Chondrocyte (in vitro differentiated cells): Measurements from ENCODE around the gene PFAS. TPM values are rescaled to one million over a fixed set of nuclear protein-coding genes. Genes with fewer than 3 reads are reported as not detected.
"Not testable (repeated sequence)": the region's sequence is repeated elsewhere in the genome, so short reads cannot be mapped to it uniquely, and the experiment has no call there.

ENCODE experiments used
- DNase-seq: peaks from one replicate; pipeline ENCODE4 v3.0.0; 2021; ENCODE audit warnings: mixed read lengths, low spot score
- H3K27ac Mint-ChIP-seq: one replicate; pipeline ENCODE4 v1.8.0; 2021; ENCODE audit warnings: mild to moderate bottlenecking, moderate library complexity, mixed read lengths; ENCODE audit not compliant: unreplicated experiment
- H3K27me3 Mint-ChIP-seq: 2 replicates; pipeline ENCODE4 v1.8.0; 2021; ENCODE audit warnings: low read depth, mixed read lengths
- H3K36me3 Mint-ChIP-seq: 2 replicates; pipeline ENCODE4 v1.8.0; 2021; ENCODE audit warnings: low read depth, mixed read lengths
- H3K4me1 Mint-ChIP-seq: 2 replicates; pipeline ENCODE4 v1.8.0; 2021; ENCODE audit warnings: low read depth, mild to moderate bottlenecking, mixed read lengths
- H3K4me3 Mint-ChIP-seq: one replicate; pipeline ENCODE4 v1.8.0; 2021; ENCODE audit warnings: mild to moderate bottlenecking, moderate library complexity, mixed read lengths; ENCODE audit not compliant: unreplicated experiment
- H3K9me3 Mint-ChIP-seq: 2 replicates; pipeline ENCODE4 v1.8.0; 2021; ENCODE audit warnings: low read depth, mixed read lengths
- total RNA-seq: library from RNA; stranded (reverse); gene quantifications from 3 replicates; pipeline ENCODE4 v1.2.1, GENCODE V29; 2021
- TF ChIP-seq, protein P1 (sequence below): fragments of 200-600 bp; sonication (generic); IDR thresholded peaks from 2 replicates; pipeline ENCODE4 v1.5.0; 2021; ENCODE audit warnings: antibody characterized with exemption, mild to moderate bottlenecking, moderate library complexity

Gene PFAS
- total RNA-seq, 1 donor from 2014 or later = 32.7 TPM

DNA sequence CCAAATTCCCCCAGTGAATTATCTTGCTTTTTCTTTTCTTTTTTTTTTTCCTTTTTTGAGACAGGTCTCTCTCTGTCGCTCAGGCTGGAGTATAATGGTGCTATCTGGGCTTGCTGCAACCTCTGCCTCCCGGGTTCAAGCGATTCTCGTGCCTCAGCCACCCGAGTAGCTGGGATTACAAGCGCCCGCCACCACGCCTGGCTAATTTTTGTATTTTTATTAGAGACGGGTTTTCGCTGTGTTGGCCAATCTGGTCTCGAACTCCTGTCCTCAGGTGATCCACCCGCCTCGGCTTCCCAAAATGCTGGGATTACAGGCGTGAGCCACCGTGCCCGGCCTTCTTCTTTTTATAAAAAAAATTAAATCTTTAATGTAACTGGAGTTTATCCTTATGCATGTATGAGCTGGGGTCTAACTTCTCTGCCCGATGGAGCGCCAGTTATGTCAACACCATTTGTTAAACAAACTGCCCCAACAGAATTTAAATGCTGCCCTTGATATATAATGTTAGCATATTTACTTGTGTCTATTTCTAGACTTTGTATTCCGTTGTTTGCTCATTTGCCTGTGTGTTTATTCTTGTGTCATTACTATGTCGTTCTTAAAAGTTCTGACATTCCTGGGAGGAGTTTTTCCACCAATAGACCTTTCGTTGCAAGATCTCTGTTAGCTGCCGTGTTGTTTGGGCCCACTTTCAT, 38.2 kb upstream of the PFAS start:
- Mint-ChIP-seq H3K36me3 (no peaks in the 10 kb centered on the region), H3K9me3 (no peaks in the 10 kb centered on the region), H3K4me3 (peak overlapping the region; percentile 93), H3K27me3 (no peaks in the 10 kb centered on the region), H3K27ac (peak overlapping the region; percentile 98), H3K4me1 (peaks cover 19% of the 10 kb centered on the region)
- no peak for DNase-seq
- TF ChIP-seq, protein P1, sequence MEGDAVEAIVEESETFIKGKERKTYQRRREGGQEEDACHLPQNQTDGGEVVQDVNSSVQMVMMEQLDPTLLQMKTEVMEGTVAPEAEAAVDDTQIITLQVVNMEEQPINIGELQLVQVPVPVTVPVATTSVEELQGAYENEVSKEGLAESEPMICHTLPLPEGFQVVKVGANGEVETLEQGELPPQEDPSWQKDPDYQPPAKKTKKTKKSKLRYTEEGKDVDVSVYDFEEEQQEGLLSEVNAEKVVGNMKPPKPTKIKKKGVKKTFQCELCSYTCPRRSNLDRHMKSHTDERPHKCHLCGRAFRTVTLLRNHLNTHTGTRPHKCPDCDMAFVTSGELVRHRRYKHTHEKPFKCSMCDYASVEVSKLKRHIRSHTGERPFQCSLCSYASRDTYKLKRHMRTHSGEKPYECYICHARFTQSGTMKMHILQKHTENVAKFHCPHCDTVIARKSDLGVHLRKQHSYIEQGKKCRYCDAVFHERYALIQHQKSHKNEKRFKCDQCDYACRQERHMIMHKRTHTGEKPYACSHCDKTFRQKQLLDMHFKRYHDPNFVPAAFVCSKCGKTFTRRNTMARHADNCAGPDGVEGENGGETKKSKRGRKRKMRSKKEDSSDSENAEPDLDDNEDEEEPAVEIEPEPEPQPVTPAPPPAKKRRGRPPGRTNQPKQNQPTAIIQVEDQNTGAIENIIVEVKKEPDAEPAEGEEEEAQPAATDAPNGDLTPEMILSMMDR = no peak

DNA sequence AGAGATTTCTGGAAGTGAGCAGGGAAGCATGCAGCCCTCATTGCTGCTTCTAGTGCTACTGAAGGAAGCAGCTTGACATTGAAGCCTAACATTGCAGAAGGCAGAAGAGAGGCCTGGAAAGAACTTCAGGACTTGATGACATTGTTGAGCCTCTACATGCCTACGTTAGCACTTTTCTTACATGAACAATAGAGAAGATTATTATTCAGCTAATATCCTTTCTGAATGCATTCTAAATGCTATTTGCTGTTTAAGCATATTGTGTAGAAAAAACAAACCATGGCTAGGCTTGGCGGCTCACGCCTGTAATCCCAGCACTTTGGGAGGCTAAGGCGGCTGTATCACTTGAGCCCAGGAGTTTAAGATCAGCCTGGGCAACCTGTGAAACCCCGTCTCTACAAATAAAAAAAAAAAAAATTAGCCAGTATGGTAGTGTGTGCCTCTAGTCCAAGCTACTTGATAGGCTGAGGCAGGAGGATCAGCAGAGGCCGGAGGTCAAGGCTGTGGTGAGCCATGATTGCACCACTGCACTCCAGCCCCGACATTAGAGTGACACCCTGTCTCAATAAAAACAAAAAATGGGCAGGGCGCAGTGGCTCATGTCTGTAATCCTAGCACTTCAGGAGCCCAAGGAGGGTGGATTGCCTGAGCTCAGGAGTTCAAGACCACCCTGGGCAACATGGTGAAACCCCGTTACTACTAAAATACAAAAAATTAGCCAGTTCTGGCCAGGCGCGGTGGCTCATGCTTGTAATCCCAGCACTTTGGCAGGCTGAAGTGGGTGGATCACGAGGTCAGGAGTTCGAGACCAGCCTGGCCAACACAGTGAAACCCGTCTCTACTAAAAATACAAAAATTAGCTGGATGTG, 36.5 kb upstream of the PFAS start:
- Mint-ChIP-seq H3K9me3 (no peaks in the 10 kb centered on the region), H3K4me3 (no peak overlapping the region), H3K27ac (no peak overlapping the region), H3K4me1 (peaks cover 19% of the 10 kb centered on the region), H3K27me3 (no peaks in the 10 kb centered on the region), H3K36me3 (no peaks in the 10 kb centered on the region)
- DNase-seq = no peak
- TF ChIP-seq, protein P1 = no peak

DNA sequence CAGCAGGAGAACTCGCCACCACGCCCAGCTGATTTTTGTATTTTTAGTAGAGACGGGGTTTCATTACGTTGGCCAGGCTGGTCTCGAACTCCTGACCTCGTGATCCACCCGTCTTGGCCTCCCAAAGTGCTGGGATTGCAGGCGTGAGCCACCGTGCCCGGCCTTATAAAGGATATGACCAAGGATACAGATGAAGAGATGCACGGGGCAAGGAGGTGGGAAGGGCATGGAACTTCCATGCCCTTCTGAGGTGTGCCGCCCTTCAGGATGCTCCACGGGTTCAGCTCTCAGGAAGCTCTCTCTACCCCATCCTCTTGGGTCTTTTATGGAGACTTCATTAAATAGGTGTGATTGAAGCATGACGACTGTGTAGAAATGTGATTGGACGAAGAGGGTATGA, 35.1 kb upstream of the PFAS start:
- H3K27ac Mint-ChIP-seq, H3K9me3 Mint-ChIP-seq, H3K27me3 Mint-ChIP-seq, H3K4me3 Mint-ChIP-seq, H3K36me3 Mint-ChIP-seq, DNase-seq: not testable (repeated sequence)
- peaks cover 20% of the 10 kb centered on the region for H3K4me1 Mint-ChIP-seq

DNA sequence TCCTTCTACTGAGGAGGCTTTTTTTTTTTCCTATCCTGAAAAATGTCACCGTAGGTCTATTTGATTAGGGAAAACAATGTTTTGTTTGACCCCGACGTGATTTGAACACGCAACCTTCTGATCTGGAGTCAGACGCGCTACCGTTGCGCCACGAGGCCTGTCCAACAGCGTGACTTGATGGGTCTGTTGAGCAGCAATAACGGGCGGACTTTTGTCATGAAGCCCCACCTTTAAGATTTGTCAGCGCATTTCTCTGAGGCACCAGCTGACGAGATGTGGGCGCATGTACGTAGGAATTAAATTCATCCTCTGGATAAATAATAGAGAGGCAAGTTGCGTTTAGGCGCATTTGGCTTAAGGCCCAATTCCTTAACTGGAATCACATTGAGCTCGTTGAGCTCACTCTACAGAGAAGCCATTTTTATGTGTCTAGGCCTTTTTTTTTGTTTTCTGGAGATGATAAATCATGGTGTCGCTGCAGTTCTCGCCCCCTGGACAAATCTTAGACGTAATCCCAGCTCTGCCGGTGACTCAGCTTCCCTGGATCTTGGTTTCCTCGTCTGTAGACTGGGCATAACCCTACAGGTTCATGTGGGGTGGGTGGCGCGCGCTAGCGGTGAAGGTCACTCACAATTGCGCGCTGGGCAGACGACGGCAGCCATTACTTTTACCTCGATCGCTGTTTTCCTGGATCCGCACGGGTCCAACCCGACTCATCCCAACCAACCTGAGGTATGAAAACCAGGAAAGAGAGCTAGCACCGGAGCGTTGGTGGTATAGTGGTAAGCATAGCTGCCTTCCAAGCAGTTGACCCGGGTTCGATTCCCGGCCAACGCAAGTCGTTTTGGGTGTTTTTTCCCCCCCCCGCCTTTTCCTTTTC, 28.1 kb upstream of the PFAS start:
- Mint-ChIP-seq H3K4me3 (peak overlapping the region; percentile 96), H3K4me1 (peaks cover 38% of the 10 kb centered on the region), H3K27me3 (no peaks in the 10 kb centered on the region), H3K36me3 (no peaks in the 10 kb centered on the region), H3K27ac (peak overlapping the region; percentile 99), H3K9me3 (no peaks in the 10 kb centered on the region)
- TF ChIP-seq, protein P1 = peak; percentile 36
- DNase-seq = peak; percentile 92

DNA sequence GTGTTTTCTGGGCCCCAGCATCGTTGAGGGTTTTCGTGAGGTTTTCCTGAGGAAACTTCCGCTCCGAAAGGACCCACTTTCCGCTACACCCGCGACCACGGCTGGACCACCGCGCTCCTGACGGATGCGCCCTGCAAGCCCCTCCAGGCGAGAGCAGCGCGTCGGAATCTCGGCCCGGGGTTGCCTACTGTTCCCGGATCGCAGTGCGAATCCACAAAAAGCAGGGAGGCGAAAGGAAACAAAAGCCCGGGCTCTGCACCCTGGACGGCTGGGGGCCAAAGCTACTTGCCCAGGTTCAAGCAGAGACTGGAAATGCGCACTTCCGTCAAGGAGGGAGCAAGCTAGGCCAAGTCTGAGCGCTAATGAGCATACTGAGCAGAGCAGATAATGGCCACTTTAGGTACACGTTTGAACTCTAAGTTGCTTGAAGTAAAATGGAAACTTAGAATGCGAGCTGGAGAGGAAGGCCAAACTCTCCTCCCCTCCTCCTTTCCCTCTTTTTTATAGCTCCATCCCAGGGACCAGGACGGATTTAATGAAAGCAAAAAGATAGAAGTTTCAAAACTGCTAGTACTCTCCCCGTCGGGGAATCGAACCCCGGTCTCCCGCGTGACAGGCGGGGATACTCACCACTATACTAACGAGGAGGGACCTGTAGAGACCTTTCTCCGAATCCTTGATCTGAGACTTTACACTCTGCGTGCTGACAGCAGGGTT, 27.3 kb upstream of the PFAS start:
- peaks cover 46% of the 10 kb centered on the region for H3K4me1 Mint-ChIP-seq

More for the DNA sequence above, 27.3 kb upstream of the PFAS start:
- TF ChIP-seq, protein P1 = no peak
- Mint-ChIP-seq H3K27me3 (no peaks in the 10 kb centered on the region), H3K9me3 (no peaks in the 10 kb centered on the region), H3K27ac (peak overlapping the region; percentile 99), H3K36me3 (no peaks in the 10 kb centered on the region), H3K4me3 (peak overlapping the region; percentile 96)
- no peak for DNase-seq
